Suprapubic skin (tissue), 3 donors: ENCODE data around the gene ADGRD2.

Source experiments
- EP300 ChIP-seq: sonication (generic); formaldehyde crosslinking; IDR thresholded peaks from one replicate; pipeline ENCODE4 v1.6.1; 2017; ENCODE audit warnings: antibody characterized with exemption
- TF ChIP-seq, protein P1 (sequence below), 2 donors: fragments of 200-600 bp in 1 of 2; fragments of 450-650 bp in 1 of 2; sonication (generic) in 1 of 2; IDR thresholded peaks; one replicate each; pipeline ENCODE4 v1.5.1; 2016 to 2019; ENCODE audit warnings: antibody characterized with exemption in 2 of 2, mild to moderate bottlenecking in 1 of 2, moderate library complexity in 1 of 2

GRCh38 chr9:124403246-124403645 is 47.0 kb upstream of the ADGRD2 start:
- TF ChIP-seq, protein P1, sequence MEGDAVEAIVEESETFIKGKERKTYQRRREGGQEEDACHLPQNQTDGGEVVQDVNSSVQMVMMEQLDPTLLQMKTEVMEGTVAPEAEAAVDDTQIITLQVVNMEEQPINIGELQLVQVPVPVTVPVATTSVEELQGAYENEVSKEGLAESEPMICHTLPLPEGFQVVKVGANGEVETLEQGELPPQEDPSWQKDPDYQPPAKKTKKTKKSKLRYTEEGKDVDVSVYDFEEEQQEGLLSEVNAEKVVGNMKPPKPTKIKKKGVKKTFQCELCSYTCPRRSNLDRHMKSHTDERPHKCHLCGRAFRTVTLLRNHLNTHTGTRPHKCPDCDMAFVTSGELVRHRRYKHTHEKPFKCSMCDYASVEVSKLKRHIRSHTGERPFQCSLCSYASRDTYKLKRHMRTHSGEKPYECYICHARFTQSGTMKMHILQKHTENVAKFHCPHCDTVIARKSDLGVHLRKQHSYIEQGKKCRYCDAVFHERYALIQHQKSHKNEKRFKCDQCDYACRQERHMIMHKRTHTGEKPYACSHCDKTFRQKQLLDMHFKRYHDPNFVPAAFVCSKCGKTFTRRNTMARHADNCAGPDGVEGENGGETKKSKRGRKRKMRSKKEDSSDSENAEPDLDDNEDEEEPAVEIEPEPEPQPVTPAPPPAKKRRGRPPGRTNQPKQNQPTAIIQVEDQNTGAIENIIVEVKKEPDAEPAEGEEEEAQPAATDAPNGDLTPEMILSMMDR (IDR thresholded peaks at IDR 0.05), result no peak
- TF ChIP-seq EP300, result no peak
